Fibroblast of villous mesenchyme (primary cell): ENCODE results near the gene NDE1. TPM values are rescaled to one million over a fixed set of nuclear protein-coding genes. Genes with fewer than 3 reads are reported as not detected.

Source experiments
- DNase-seq: peaks from one replicate; pipeline ENCODE4 v3.0.0-alpha.2; 2010; ENCODE audit warnings: low read depth
- H3K4me3 ChIP-seq: 2 replicates; pipeline ENCODE4 v1.5.1; 2011; ENCODE audit warnings: low read depth, mild to moderate bottlenecking, low read length
- total RNA-seq: library from RNA; depleted of rRNA; stranded (reverse); fragments of >200 nt; gene quantifications from 2 replicates; pipeline ENCODE4 v1.2.3, GENCODE V29; 2012
- TF ChIP-seq, protein P1 (sequence below): IDR thresholded peaks from 2 replicates; pipeline ENCODE4 v1.5.1; 2012; ENCODE audit warnings: low read depth, mild to moderate bottlenecking, low read length; ENCODE audit not compliant: insufficient read depth

The NDE1 gene
- total RNA-seq, 1 donor: 43.2 TPM

DNA sequence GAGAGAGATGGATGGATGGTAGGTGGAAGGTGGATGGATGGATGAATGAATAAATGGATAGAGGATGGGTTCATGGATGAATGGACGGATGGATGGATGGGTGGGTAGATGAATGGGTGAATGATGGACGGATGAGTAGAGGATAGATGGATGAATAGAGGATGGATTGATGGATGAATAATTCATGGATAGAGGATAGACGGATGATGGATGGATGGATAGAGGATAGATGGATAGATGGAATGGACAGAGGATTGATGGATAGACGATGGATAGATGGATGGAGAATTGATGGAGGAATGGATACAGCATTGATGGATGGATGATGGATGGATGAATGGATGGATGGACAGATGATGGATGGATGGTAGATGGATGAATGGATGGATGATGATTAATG, 115.1 kb downstream of the NDE1 start:
- no peak for DNase-seq
- TF ChIP-seq, protein P1, sequence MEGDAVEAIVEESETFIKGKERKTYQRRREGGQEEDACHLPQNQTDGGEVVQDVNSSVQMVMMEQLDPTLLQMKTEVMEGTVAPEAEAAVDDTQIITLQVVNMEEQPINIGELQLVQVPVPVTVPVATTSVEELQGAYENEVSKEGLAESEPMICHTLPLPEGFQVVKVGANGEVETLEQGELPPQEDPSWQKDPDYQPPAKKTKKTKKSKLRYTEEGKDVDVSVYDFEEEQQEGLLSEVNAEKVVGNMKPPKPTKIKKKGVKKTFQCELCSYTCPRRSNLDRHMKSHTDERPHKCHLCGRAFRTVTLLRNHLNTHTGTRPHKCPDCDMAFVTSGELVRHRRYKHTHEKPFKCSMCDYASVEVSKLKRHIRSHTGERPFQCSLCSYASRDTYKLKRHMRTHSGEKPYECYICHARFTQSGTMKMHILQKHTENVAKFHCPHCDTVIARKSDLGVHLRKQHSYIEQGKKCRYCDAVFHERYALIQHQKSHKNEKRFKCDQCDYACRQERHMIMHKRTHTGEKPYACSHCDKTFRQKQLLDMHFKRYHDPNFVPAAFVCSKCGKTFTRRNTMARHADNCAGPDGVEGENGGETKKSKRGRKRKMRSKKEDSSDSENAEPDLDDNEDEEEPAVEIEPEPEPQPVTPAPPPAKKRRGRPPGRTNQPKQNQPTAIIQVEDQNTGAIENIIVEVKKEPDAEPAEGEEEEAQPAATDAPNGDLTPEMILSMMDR: no peak
- H3K4me3 ChIP-seq: no peak overlapping the region

DNA sequence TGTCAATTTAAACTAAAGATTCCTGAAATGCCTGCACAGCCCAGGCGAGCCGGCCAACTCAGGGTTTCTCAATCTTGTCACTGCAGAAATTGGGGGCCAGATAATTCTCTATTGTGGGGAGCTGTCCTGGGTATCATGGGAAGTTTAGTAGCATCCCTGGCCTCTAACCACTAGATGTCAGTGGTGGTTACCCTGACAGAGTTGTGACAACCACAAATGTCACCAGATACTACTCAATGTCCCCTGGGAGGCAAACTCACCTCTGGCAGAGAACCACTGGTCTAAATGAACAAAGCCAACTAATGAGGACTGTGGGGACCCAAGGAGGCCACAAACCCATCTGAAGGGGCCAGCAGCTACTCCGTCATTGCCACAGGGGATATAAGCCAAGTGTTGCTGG, 115.8 kb downstream of the NDE1 start:
- TF ChIP-seq, protein P1: peak; percentile 76
- peak; percentile 35 for DNase-seq
- no peak overlapping the region for H3K4me3 ChIP-seq

DNA sequence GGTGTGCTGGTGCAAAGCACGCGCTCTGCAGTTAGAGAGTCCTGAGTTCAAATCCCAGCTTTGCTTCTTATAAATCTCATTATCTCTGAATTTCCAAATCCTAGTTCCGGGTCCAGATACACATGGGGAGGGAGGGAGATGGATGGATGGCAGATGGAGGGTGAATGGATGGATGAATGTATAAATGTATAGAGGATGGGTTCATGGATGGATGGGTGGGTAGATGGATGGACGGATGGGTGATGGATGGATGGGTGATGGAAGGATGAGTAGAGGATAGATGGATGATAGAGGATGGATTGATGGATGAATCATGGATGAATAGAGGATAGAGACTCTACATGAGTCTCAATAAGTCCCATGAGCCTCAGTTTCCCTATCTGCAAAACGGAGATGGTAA, 116.9 kb downstream of the NDE1 start:
- TF ChIP-seq, protein P1: no peak
- DNase-seq: no peak
- no peak overlapping the region for H3K4me3 ChIP-seq

DNA sequence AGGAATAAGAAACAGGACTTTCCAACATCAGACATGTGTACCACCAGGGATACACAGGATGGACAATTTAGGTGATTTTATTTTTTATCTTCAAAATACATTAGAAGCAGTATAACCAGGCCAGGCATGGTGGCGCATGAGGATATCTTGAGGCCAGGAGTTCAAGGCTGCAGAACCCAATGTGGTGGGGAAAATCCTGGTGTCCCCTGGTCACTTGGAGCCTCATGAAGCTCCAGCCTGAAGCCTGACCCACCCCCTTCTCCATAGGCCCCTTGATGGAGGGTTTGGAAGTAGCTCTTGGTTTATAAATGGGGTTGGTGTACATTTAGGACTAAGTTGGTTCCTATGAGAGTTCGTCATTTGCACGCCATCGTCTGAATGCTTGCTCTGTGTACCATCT, 118.2 kb downstream of the NDE1 start:
- TF ChIP-seq, protein P1: no peak
- no peak overlapping the region for H3K4me3 ChIP-seq
- no peak for DNase-seq

DNA sequence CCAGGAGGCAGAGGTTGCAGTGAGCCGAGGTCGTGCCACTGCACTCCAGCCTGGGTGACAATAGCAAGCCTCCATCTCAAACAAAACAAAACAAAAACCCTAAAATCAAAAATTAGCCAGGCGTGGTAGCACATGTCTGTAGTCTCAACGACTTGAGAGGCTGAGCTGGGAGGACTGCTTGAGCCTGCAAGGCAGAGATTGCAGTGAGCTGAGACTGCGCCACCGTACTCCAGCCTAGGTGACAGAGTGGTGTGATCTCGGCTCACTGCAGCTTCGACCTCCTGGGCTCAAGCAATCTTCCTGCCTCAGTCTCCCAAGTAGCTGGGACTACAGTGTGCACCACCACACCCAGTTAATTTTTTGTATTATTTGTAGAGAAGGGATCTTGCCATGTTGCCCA, 119.2 kb downstream of the NDE1 start:
- TF ChIP-seq, protein P1: no peak
- no peak overlapping the region for H3K4me3 ChIP-seq
- no peak for DNase-seq

DNA sequence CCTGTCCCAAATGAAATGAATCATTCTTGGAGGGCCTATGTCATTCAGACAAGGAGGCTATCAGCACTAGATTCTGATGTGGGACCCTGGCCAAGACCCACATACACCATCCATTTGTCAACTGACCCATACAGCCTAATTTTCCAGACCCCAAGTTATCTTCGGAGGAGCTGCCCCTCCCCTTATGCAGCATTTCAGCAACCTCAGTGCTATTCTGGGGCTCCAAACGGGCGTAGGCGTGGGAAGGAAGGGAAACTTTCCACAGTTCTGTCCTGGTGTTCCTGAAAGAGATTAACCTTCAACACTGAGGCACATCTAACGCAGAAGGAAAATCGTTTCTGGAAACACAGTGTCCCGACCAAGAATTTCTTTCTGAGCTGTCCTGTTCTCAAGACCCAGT, 120.1 kb downstream of the NDE1 start:
- DNase-seq: no peak
- H3K4me3 ChIP-seq: no peak overlapping the region
- TF ChIP-seq, protein P1: no peak

DNA sequence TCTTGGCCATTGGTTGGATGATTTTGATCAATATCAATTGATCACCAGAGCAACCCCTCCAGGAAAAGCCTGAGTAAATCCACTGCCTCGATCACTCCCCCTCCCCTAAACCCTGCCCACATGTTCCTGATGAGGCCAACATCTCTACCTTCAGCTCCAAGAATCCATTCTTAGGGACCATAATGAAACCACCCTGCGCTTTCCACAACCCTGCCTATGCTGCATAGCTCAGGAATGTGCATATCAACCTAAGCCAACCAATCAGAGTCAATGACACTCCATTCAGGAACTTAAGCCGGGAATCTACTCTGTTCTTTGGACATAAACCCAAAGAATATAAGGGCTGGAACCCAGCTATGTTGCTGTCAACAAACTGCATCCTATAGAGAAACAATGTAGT, 120.5 kb downstream of the NDE1 start:
- DNase-seq: no peak

More for the DNA sequence above, 120.5 kb downstream of the NDE1 start:
- H3K4me3 ChIP-seq: no peak overlapping the region
- TF ChIP-seq, protein P1: no peak
